K562 (cell line): ENCODE measurements around the gene ABHD16B. TPM values are rescaled to one million over a fixed set of nuclear protein-coding genes. Genes with fewer than 3 reads are reported as not detected.

Experiments used
- EGR1 ChIP-seq: fragments of 450-650 bp; conservative IDR thresholded peaks from 2 replicates; pipeline ENCODE4 v1.6.1; 2017; ENCODE audit warnings: mild to moderate bottlenecking
- FIP1L1 ChIP-seq: fragments of 200-400 bp; formaldehyde crosslinking; IDR thresholded peaks from 2 replicates; pipeline ENCODE4 v1.6.1; 2018; ENCODE audit warnings: mild to moderate bottlenecking, low read depth, low read length; ENCODE audit not compliant: poor library complexity, severe bottlenecking
- FUS ChIP-seq: fragments of 200-400 bp; formaldehyde crosslinking; optimal IDR thresholded peaks from 2 replicates; pipeline ENCODE3; 2017; ENCODE audit warnings: low read depth, low read length
- GABPB2 ChIP-seq: fragments of 250-450 bp; sonication (Bioruptor Pico); conservative IDR thresholded peaks from 2 replicates; pipeline ENCODE4 v1.5.1; 2021; ENCODE audit warnings: mild to moderate bottlenecking
- HEY1 ChIP-seq: fragments of 250-450 bp; sonication (Bioruptor Pico); IDR thresholded peaks from 2 replicates; pipeline ENCODE4 v1.5.0; 2020; ENCODE audit warnings: mild to moderate bottlenecking, moderate library complexity, borderline replicate concordance
- HNRNPL ChIP-seq: fragments of 200-400 bp; formaldehyde crosslinking; IDR thresholded peaks from 2 replicates; pipeline ENCODE4 v1.6.1; 2017; ENCODE audit warnings: low read depth, mild to moderate bottlenecking, low read length
- HOXB6 ChIP-seq: fragments of 250-450 bp; sonication (Bioruptor Pico); IDR thresholded peaks from 2 replicates; pipeline ENCODE4 v1.5.1; 2022; ENCODE audit warnings: mild to moderate bottlenecking, borderline replicate concordance
- KDM2B ChIP-seq: fragments of 250-450 bp; sonication (Bioruptor Pico); IDR thresholded peaks from 2 replicates; pipeline ENCODE4 v1.8.0; 2021; ENCODE audit warnings: mild to moderate bottlenecking, moderate library complexity
- MXI1 ChIP-seq: IDR thresholded peaks from 2 replicates; pipeline ENCODE4 v1.6.1; 2011; ENCODE audit warnings: low read depth, mild to moderate bottlenecking, improper control_type of control experiment, low read length
- POLR2AphosphoS2 ChIP-seq: IDR thresholded peaks from 2 replicates; pipeline ENCODE4 v1.6.1; 2012; ENCODE audit warnings: low read length, improper control_type of control experiment
- PURB ChIP-seq: sonication (generic); formaldehyde crosslinking; IDR thresholded peaks from 2 replicates; pipeline ENCODE4 v1.9.0; 2021; ENCODE audit warnings: low read depth, mild to moderate bottlenecking, missing genetic modification reagents
- SLC30A9 ChIP-seq: fragments of 250-450 bp; sonication (Bioruptor Pico); IDR thresholded peaks from 2 replicates; pipeline ENCODE4 v1.8.0; 2022; ENCODE audit warnings: mild to moderate bottlenecking, moderate library complexity
- SRF ChIP-seq, 2 experiments: fragments of 250-450, 450-650 bp in 1 of 2; sonication (Bioruptor Pico) in 1 of 2; sonication (generic) in 1 of 2; formaldehyde crosslinking; IDR thresholded peaks; 2 replicates each; pipeline versions ENCODE4 v1.5.0 to v1.5.1; 2020 to 2022; ENCODE audit warnings: mild to moderate bottlenecking in 1 of 2, missing genetic modification reagents in 1 of 2
- SRSF3 ChIP-seq: fragments of 200-400 bp; formaldehyde crosslinking; IDR thresholded peaks from 2 replicates; pipeline ENCODE4 v1.6.1; 2016; ENCODE audit warnings: mild to moderate bottlenecking, low read length, moderate library complexity; ENCODE audit not compliant: insufficient read depth
- ZNF384 ChIP-seq: IDR thresholded peaks from 2 replicates; pipeline ENCODE4 v1.6.1; 2012; ENCODE audit warnings: low read depth, low read length, improper control_type of control experiment
- ZNF77 ChIP-seq: fragments of 250-450 bp; sonication (Bioruptor Pico); IDR thresholded peaks from 2 replicates; pipeline ENCODE4 v1.5.0; 2020
- polyA plus RNA-seq, 8 experiments: library from polyadenylated mRNA; depleted of rRNA in 4 of 8; stranded (reverse) in 5 of 8; unstranded in 3 of 8; fragments of >200 nt; fragmentation: Nextera tagmentation in 2 of 8; fragmentation: Illumina TruSeq in 1 of 8; extraction: Ambion mirVana in 2 of 8; extraction: Trizol in 1 of 8; gene quantifications; 2 replicates each; pipeline versions ENCODE4 v1.2.1 to v1.2.3, GENCODE V29; 2011 to 2014; ENCODE audit warnings: inconsistent platforms in 1 of 8, missing spikeins in 1 of 8
- total RNA-seq, 7 experiments: library from RNA; depleted of rRNA in 6 of 7; stranded (reverse); fragments of >200 nt in 6 of 7; fragmentation: Illumina TruSeq in 2 of 7; extraction: Trizol in 2 of 7; gene quantifications; 2 replicates each; pipeline versions ENCODE4 v1.2.1 to v1.2.3, GENCODE V29; 2011 to 2021; ENCODE audit warnings: low replicate concordance in 1 of 7
- TF ChIP-seq, protein P1 (sequence below): IDR thresholded peaks from 3 replicates; pipeline ENCODE4 v1.6.1; 2011; ENCODE audit warnings: borderline replicate concordance, mild to moderate bottlenecking, moderate library complexity; ENCODE audit not compliant: insufficient read length; ENCODE audit errors: extremely low read depth
- TF ChIP-seq, protein P2 (sequence below): fragments of 250-450 bp; sonication (Bioruptor Pico); IDR thresholded peaks from 2 replicates; pipeline ENCODE4 v1.4.0; 2020; ENCODE audit warnings: mild to moderate bottlenecking, moderate library complexity, borderline replicate concordance

The ABHD16B gene
- total and polyA plus RNA-seq, 9 of the 15 experiments (the other 6 are each of a cell fraction or from before 2014, with no cell fraction given): not detected

DNA sequence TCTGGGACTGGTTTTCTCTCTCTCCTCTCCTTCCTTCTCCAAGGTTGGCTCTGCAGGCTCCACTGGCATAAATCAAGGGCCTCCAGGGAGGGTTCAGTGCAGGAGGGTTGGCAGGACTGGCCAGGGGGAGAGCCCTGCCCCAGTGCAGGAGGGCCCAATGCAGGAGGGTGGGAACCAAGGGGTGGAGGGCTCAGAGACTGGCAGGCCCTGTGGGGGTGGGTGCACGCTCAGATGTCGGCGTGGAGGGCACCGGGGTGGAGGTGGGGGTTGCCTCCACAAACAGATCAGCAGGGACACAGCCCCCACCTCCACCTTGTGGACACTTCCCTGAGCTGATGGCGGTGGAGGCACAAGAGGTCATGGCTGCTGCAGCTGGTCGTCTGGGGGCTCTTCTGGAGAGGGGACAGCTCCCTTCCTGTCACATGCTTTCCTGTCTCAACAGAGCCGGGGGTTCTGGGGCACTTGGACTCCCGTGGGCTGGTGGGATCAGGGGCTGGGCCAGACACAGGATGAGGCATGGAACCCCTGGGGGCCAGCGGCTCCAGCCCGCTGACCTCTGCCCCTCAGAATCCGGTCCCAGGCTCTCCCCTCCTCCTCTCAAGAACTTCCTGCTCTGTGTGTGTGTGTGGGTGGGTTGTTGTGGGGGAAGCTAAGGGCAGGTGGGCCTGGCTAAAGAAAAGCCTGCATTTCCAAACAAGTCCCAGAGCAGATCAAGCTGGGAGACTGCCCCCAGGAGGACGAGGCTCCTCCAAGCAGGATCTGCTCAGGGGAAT is 2.7 kb upstream of the ABHD16B start (continued):
- TF ChIP-seq, protein P1, sequence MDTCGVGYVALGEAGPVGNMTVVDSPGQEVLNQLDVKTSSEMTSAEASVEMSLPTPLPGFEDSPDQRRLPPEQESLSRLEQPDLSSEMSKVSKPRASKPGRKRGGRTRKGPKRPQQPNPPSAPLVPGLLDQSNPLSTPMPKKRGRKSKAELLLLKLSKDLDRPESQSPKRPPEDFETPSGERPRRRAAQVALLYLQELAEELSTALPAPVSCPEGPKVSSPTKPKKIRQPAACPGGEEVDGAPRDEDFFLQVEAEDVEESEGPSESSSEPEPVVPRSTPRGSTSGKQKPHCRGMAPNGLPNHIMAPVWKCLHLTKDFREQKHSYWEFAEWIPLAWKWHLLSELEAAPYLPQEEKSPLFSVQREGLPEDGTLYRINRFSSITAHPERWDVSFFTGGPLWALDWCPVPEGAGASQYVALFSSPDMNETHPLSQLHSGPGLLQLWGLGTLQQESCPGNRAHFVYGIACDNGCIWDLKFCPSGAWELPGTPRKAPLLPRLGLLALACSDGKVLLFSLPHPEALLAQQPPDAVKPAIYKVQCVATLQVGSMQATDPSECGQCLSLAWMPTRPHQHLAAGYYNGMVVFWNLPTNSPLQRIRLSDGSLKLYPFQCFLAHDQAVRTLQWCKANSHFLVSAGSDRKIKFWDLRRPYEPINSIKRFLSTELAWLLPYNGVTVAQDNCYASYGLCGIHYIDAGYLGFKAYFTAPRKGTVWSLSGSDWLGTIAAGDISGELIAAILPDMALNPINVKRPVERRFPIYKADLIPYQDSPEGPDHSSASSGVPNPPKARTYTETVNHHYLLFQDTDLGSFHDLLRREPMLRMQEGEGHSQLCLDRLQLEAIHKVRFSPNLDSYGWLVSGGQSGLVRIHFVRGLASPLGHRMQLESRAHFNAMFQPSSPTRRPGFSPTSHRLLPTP: no peak
- TF ChIP-seq ZNF384 (no peak), FUS (no peak), HNRNPL (no peak), HEY1 (no peak), GABPB2 (CRISPR knock-in tag) (no peak), HOXB6 (CRISPR knock-in tag) (no peak), ZNF77 (CRISPR knock-in tag) (no peak), SRF (CRISPR knock-in tag; IDR thresholded peaks at IDR 0.05) (no peak), SLC30A9 (no peak), FIP1L1 (no peak), POLR2AphosphoS2 (no peak), PURB (no peak), EGR1 (peak; percentile 95), MXI1 (no peak), SRSF3 (no peak), KDM2B (CRISPR knock-in tag) (no peak)
- TF ChIP-seq, protein P2, sequence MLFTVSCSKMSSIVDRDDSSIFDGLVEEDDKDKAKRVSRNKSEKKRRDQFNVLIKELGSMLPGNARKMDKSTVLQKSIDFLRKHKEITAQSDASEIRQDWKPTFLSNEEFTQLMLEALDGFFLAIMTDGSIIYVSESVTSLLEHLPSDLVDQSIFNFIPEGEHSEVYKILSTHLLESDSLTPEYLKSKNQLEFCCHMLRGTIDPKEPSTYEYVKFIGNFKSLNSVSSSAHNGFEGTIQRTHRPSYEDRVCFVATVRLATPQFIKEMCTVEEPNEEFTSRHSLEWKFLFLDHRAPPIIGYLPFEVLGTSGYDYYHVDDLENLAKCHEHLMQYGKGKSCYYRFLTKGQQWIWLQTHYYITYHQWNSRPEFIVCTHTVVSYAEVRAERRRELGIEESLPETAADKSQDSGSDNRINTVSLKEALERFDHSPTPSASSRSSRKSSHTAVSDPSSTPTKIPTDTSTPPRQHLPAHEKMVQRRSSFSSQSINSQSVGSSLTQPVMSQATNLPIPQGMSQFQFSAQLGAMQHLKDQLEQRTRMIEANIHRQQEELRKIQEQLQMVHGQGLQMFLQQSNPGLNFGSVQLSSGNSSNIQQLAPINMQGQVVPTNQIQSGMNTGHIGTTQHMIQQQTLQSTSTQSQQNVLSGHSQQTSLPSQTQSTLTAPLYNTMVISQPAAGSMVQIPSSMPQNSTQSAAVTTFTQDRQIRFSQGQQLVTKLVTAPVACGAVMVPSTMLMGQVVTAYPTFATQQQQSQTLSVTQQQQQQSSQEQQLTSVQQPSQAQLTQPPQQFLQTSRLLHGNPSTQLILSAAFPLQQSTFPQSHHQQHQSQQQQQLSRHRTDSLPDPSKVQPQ (CRISPR knock-in tag): no peak
